Measurements from ENCODE around the gene KLHL29.

GRCh38 chr2:23567161-23567756 is 182.3 kb downstream of the KLHL29 start:
- TF ChIP-seq, protein P1, sequence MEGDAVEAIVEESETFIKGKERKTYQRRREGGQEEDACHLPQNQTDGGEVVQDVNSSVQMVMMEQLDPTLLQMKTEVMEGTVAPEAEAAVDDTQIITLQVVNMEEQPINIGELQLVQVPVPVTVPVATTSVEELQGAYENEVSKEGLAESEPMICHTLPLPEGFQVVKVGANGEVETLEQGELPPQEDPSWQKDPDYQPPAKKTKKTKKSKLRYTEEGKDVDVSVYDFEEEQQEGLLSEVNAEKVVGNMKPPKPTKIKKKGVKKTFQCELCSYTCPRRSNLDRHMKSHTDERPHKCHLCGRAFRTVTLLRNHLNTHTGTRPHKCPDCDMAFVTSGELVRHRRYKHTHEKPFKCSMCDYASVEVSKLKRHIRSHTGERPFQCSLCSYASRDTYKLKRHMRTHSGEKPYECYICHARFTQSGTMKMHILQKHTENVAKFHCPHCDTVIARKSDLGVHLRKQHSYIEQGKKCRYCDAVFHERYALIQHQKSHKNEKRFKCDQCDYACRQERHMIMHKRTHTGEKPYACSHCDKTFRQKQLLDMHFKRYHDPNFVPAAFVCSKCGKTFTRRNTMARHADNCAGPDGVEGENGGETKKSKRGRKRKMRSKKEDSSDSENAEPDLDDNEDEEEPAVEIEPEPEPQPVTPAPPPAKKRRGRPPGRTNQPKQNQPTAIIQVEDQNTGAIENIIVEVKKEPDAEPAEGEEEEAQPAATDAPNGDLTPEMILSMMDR (IDR thresholded peaks at IDR 0.05; ENCODE audit: low read length), result no peak
- no peak for TF ChIP-seq EZH2phosphoT487 (IDR thresholded peaks at IDR 0.05; ENCODE audit: low read length)
- TF ChIP-seq EZH2 (optimal IDR thresholded peaks at IDR 0.05; ENCODE audit: low read depth, low read length), result no peak
